GM21786 (cell line): ENCODE results near the gene DUSP7.

Experiments used
- ATAC-seq: cut with Tn5 transposase; IDR thresholded peaks from one replicate; pipeline ENCODE4 v1.9.1; 2021; ENCODE audit not compliant: unreplicated experiment

The DUSP7 gene

GRCh38 chr3:52086976-52087663, 30.7 kb upstream of the DUSP7 start:
- no peak for ATAC-seq

- no peak for ATAC-seq
These were observed 30.1 kb upstream of the DUSP7 start for GRCh38 chr3:52086461-52086860.

GRCh38 chr3:52085681-52086282, 29.4 kb upstream of the DUSP7 start:
- ATAC-seq: no peak

DNA sequence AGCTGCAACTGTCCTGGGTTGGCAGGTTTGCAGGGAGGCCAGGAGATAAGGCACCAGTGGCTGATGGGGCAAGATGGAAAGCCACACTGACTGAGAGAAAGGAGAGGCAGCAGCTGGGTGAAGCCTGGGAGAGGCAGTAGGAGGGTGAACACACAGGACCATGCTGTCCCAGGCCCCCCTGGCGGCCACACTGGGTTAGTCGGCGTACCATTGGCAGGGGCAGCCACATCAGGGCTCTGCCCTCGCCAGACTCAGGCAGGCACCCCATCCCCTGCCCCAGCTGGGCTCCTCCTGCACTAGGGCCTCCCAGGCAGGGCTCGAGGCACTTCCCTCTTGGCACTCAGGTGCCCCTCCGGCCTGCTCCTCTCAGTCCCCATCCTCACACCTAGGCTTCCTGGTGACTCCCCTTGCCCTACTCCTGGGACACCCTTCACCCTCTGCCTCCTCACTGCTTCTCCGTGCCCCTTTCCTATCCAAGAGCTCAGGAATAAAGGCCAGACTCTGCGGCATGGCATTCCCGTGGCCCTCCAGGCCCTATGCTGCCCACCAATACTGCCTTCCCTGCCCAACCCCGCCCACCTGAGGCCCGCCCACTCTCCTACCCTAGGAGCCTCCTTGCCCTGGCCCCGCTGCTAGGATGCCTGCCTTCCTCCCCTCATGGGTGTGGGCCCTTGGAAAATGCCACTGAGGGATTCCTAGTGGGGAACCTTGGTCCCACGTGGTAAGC, 28.7 kb upstream of the DUSP7 start:
- ATAC-seq: no peak

GRCh38 chr3:52084216-52084945, 28.0 kb upstream of the DUSP7 start:
- no peak for ATAC-seq

DNA sequence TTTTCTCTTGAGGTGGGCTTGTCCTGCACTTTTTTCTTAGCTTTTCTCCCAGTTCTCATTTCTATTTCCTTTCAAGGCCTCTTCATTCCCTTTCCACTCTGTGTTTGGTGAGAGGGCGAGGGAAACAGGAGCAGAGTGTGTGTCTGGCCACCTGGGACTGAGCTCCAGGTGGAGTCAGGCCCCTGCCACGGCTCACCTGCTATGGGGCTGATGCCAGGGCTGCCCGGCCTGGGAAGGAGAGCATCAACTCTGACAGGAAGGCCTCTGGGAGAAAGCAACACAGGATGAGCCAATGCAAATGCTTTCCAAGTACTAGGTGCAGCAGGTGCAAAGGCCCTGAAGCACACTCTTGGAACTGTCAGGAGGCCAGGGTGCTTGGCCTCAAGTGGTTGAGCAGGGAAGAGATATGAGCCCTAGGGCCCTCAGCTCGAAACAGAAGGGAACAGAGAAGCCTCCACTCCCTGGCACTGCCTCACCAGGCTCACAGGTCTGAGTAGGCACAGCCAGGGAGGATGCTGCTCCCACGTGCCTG, 27.3 kb upstream of the DUSP7 start:
- no peak for ATAC-seq

- no peak for ATAC-seq
These were observed 26.6 kb upstream of the DUSP7 start for GRCh38 chr3:52082951-52083350.

GRCh38 chr3:52080830-52081719, 24.7 kb upstream of the DUSP7 start:
- ATAC-seq: no peak

DNA sequence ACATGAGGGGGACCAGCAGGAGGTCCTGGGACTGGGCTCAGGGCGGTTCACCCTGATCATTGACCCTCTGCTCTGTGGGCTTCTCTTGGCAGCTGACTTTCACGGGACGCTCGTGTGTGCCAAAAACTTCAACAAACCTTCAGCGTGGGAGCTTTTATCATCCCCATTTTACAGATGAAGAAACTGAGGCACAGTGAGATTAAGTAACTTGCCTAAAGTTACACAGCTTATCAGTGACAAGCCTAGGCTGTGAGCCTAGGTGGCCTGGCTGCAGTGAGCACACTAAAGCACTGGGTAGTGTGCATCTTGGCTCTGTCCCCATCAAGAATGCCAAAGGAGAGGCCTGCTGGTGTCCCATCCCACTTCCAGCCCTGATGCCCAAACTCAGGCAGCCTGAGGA, 23.6 kb upstream of the DUSP7 start:
- ATAC-seq: no peak

- ATAC-seq: no peak
These were observed 22.6 kb upstream of the DUSP7 start for GRCh38 chr3:52078781-52079560.

GRCh38 chr3:52077925-52078324, 21.6 kb upstream of the DUSP7 start:
- no peak for ATAC-seq

GRCh38 chr3:52076896-52077780, 20.8 kb upstream of the DUSP7 start:
- ATAC-seq: no peak

- no peak for ATAC-seq
These were observed 17.1 kb upstream of the DUSP7 start for GRCh38 chr3:52073490-52073889.

DNA sequence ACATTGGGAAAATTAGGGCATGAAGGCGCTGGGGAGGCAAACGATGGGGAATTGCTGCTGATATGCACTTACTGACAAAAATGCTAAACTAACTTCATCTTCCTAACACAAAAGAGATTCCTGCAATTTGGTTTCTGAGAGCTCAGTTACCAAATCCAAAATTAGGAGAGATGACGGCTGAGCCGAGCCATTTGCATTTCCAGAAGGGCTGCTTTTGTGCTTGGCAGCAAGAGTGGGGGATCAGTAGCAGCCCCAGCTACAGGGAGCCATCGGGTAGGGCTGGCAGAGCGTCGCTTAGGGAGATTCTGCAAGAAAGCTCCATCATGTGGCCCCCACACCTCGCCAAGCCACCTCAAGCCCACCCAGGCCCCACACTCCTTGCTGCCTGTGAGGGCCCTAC, 16.1 kb upstream of the DUSP7 start:
- ATAC-seq: no peak

DNA sequence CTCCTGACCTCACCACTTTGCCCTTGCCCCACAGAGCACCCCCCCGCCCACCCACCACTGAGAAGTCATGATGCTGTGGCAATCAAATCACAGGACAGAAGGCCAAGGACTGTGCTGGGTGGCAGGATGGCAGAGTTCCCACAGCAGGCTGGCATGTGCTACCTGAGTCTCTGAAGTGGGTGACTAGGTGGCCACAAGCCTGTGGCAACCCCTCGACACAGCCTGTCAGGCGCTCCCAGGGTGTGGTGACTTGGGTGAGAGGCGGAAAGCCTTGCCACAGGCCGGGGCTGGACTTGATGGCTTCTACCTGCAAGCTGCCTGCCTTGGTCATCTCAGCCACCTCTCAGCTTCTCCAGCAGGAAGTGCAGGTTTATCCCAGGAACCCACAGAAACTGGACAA, 15.6 kb upstream of the DUSP7 start:
- ATAC-seq: no peak

- no peak for ATAC-seq
These were observed 14.6 kb upstream of the DUSP7 start for GRCh38 chr3:52070724-52071621.

DNA sequence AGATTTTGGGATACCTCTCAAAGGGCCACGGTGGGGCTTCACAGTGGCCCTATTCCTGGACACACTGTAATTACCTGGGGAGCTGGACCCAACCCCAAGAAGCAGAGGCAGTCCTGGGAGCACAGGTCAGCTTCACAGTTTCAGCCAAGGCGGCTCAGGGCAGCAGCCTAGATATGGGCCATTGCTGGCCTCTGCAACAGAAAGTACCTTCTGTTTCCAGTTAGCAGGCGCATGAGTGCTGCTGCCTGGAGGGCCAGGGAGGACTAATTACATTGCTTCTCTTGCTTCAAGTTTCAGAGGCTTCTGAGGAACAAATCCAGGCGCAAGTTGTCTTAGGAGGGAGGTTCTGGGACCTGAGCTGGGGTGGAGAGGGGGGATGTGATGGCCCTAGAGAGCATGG, 13.5 kb upstream of the DUSP7 start:
- no peak for ATAC-seq

DNA sequence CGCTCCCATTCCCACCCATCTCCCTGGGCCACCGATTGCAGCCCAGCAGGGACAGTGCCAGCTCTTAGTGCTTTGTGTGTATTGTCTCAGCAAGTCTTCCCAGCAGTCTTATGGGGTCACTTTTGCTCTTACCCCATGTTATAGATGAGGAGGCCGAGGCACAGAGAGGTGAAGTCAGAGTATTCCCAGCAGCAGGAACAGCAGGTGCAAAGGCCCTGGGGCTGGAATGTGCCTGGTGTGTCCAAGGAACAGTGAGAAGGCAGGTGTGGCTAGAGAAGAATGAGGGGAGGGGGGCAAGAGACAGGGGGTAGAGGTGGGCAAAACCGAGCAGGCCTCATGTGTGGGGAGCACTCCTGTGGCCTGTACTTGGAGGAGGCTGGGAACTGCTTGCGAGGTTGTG, 12.8 kb upstream of the DUSP7 start:
- no peak for ATAC-seq
